Thyroid gland (tissue), 4 donors: ENCODE results near the gene LINC00305. TPM values are rescaled to one million over a fixed set of nuclear protein-coding genes. Genes with fewer than 3 reads are reported as not detected.

Source experiments
- DNase-seq, 2 donors: peaks; one replicate each; pipeline ENCODE4 v3.0.0-alpha.2; 2019
- H3K27ac ChIP-seq, 3 donors: fragments of 200-600 bp; sonication (generic); 1 replicate in 2 of 3; 2 replicates in 1 of 3; pipeline ENCODE4 v1.5.1; 2016 to 2019; ENCODE audit warnings: mild to moderate bottlenecking in 1 of 3, moderate library complexity in 1 of 3
- H3K27me3 ChIP-seq: fragments of 200-600 bp; sonication (generic); one replicate; pipeline ENCODE4 v1.5.1; 2019
- H3K36me3 ChIP-seq, 2 donors: fragments of 200-600 bp; sonication (generic); one replicate each; pipeline ENCODE4 v1.5.1; 2016 to 2019
- H3K4me1 ChIP-seq, 2 donors: fragments of 200-600 bp; sonication (generic); one replicate each; pipeline ENCODE4 v1.5.1; 2017 to 2019
- H3K4me3 ChIP-seq, 3 donors: fragments of 200-600 bp; sonication (generic); replicated peaks in 1 of 3; 1 replicate in 2 of 3; 2 replicates in 1 of 3; pipeline ENCODE4 v1.5.1; 2016; ENCODE audit warnings: mild to moderate bottlenecking in 1 of 3
- H3K9me3 ChIP-seq: fragments of 200-600 bp; sonication (generic); one replicate; pipeline ENCODE4 v1.5.1; 2017
- POLR2A ChIP-seq, 2 donors: fragments of 450-650 bp; IDR thresholded peaks; one replicate each; pipeline ENCODE4 v1.6.1; 2017; ENCODE audit warnings: antibody characterized with exemption in 2 of 2, mild to moderate bottlenecking in 2 of 2, moderate library complexity in 1 of 2
- WGBS, 2 donors: methylation state at CpG; one replicate each; pipeline ENCODE4 v1.1.5; 2017; 5-methylcytosine and 5-hydroxymethylcytosine counted together
- intact Hi-C: fragments of 100-400 bp; cut with DNase I; formaldehyde crosslinking; loops from one replicate; pipeline ENCODE4 v1.15.1; 2023
- total RNA-seq, 4 donors: library from RNA; depleted of rRNA; stranded (reverse); fragments of >200 nt; gene quantifications; one replicate each; pipeline ENCODE4 v1.2.3, GENCODE V29; 2016
- TF ChIP-seq, protein P1 (sequence below), 6 experiments: fragments of 200-600 bp in 3 of 6; fragments of 450-650 bp in 3 of 6; sonication (generic) in 3 of 6; IDR thresholded peaks; one replicate each; pipeline ENCODE4 v1.5.1; 2016 to 2019; ENCODE audit warnings: antibody characterized with exemption in 6 of 6, mild to moderate bottlenecking in 2 of 6, inconsistent platforms in 1 of 6, moderate library complexity in 1 of 6

Gene LINC00305
- total RNA-seq, 4 donors from 2014 or later = not detected

- Histone ChIP-seq H3K4me1 (peaks cover 0 to 6% of the 10 kb centered on the region in 2 donors), H3K36me3 (no peaks in the 10 kb centered on the region), H3K27me3 (no peaks in the 10 kb centered on the region), H3K9me3 (no peaks in the 10 kb centered on the region), H3K27ac (no peak overlapping the region), H3K4me3 (no peak overlapping the region)
- TF ChIP-seq POLR2A (IDR thresholded peaks at IDR 0.05) = no peak
- TF ChIP-seq, protein P1, sequence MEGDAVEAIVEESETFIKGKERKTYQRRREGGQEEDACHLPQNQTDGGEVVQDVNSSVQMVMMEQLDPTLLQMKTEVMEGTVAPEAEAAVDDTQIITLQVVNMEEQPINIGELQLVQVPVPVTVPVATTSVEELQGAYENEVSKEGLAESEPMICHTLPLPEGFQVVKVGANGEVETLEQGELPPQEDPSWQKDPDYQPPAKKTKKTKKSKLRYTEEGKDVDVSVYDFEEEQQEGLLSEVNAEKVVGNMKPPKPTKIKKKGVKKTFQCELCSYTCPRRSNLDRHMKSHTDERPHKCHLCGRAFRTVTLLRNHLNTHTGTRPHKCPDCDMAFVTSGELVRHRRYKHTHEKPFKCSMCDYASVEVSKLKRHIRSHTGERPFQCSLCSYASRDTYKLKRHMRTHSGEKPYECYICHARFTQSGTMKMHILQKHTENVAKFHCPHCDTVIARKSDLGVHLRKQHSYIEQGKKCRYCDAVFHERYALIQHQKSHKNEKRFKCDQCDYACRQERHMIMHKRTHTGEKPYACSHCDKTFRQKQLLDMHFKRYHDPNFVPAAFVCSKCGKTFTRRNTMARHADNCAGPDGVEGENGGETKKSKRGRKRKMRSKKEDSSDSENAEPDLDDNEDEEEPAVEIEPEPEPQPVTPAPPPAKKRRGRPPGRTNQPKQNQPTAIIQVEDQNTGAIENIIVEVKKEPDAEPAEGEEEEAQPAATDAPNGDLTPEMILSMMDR (IDR thresholded peaks at IDR 0.05) = no peak
- intact Hi-C loops = no loop called here
- DNase-seq = no peak
- 93 to 96% methylated on average over 4 of the region's 4 CpGs for WGBS, 2 donors
Measured at GRCh38 chr18:64103986-64104385, 44.9 kb downstream of the LINC00305 start.

DNA sequence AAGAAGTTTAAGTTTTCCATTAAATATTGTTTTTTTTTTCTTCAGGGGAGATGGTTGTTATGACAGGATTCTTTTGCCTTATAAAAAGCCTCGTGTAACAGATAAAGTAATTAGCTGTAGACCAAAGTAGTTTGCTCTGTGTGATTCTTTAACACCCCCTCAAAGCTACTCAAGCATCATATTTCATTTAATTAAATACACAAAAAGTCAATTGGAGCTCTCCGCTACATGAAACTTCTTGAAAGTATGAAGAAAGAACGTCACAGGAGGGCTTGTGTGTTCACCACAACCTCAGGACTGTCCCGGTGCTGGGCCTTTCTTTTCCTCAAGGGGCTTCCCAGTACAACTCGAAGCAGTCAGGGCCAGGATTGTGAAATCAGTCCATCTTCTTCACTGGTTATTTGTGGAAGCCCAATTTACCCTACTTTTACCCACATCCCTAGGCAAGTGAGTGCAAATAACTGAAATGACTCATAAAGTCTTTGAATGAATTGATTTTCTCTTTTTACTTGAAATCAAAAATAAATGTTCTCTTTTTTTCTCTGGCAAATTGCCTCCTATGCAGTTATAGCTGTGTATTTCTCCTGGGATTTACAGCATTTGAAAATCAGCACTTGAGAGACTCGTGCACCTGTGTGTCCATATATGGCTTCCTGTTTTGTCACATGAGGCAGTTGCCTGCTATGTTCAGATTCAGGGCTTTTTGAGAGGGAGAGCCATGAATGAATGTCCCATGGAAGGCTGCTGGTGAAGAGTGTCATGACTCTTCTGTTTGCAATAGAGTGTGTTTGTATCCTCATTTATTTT lies 48.6 kb downstream of the LINC00305 start:
- Histone ChIP-seq H3K4me1 (peaks cover 0 to 6% of the 10 kb centered on the region in 2 donors), H3K27ac (no peak overlapping the region), H3K27me3 (no peaks in the 10 kb centered on the region), H3K9me3 (no peaks in the 10 kb centered on the region), H3K4me3 (no peak overlapping the region), H3K36me3 (no peaks in the 10 kb centered on the region)
- no peak for TF ChIP-seq POLR2A (IDR thresholded peaks at IDR 0.05)
- TF ChIP-seq, protein P1 (IDR thresholded peaks at IDR 0.05) = no peak
- WGBS, 2 donors = 26 to 31% methylated on average over 6 of the region's 6 CpGs
- intact Hi-C loops = no loop called here
- DNase-seq = peak; percentile 5 to 30

DNA sequence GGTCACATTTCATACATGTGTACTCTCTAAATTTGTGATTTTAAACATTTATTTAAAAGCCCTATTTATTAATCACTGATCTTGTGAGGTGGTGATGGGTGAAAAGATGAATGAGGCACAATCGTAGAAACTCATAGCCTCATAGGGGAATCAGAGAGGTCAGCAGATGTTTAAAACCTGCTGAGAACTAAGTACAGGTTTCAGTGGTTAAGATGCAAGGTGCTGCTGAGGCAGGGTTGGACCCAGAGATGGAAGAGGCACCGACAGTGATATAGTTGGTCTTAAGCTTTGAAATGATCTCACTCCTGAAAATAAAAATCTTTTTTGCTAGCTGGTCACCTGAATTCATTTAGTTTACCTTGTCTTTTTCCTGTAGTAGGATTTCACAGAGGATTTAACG lies 49.6 kb downstream of the LINC00305 start:
- H3K36me3 ChIP-seq = no peaks in the 10 kb centered on the region
- no peak overlapping the region for H3K4me3 ChIP-seq
- DNase-seq = no peak
- intact Hi-C loops = no loop called here
- no peaks in the 10 kb centered on the region for H3K27me3 ChIP-seq
- WGBS, 2 donors = 94 to 95% methylated on average over 3 of the region's 3 CpGs
- TF ChIP-seq, protein P1 (IDR thresholded peaks at IDR 0.05) = no peak
- no peak for TF ChIP-seq POLR2A (IDR thresholded peaks at IDR 0.05)
- peaks cover 0 to 6% of the 10 kb centered on the region in 2 donors for H3K4me1 ChIP-seq
- H3K27ac ChIP-seq = no peak overlapping the region
- no peaks in the 10 kb centered on the region for H3K9me3 ChIP-seq

DNA sequence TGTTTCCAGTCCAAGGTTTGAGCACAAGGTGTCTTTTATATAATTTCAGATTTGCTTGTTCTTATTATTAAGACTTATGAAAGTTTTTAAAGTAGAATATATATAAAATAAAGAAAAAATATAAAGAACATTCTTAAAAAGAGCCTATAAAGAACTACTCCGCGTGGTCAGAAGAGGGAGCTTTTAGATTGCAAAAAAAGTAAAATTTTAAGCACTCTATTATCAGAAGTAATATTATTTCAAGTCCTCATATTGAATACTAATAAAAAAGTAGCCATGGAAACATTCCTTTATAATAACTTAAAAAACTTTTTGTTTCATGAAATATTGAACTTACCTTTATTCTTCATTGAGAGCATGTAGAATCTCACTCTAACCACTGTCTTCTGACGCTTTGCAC lies 51.4 kb downstream of the LINC00305 start:
- WGBS, 2 donors = 71 to 74% methylated on average over 3 of the region's 3 CpGs
- DNase-seq = no peak
- H3K36me3 ChIP-seq = no peaks in the 10 kb centered on the region
- peaks cover 0 to 6% of the 10 kb centered on the region in 2 donors for H3K4me1 ChIP-seq
- H3K4me3 ChIP-seq = no peak overlapping the region
- H3K27me3 ChIP-seq = no peaks in the 10 kb centered on the region
- intact Hi-C loops = no loop called here
- TF ChIP-seq, protein P1 (IDR thresholded peaks at IDR 0.05) = peak in 1 of 6 experiments; percentile 32
- TF ChIP-seq POLR2A (IDR thresholded peaks at IDR 0.05) = no peak
- H3K9me3 ChIP-seq = no peaks in the 10 kb centered on the region
- H3K27ac ChIP-seq = no peak overlapping the region

GRCh38 chr18:64095056-64095455 lies 53.8 kb downstream of the LINC00305 start:
- WGBS, 2 donors = 71 to 85% methylated on average over 1 of the region's 1 CpG

More at GRCh38 chr18:64095056-64095455, 53.8 kb downstream of the LINC00305 start:
- H3K4me1 ChIP-seq = no peaks in the 10 kb centered on the region
- H3K27me3 ChIP-seq = no peaks in the 10 kb centered on the region
- TF ChIP-seq, protein P1 (IDR thresholded peaks at IDR 0.05) = no peak
- no peak for TF ChIP-seq POLR2A (IDR thresholded peaks at IDR 0.05)
- no peak for DNase-seq
- no peak overlapping the region for H3K4me3 ChIP-seq
- H3K27ac ChIP-seq = no peak overlapping the region
- intact Hi-C loops = no loop called here
- no peaks in the 10 kb centered on the region for H3K9me3 ChIP-seq
- no peaks in the 10 kb centered on the region for H3K36me3 ChIP-seq
